ENCODE data around the gene HSPD1. TPM values are rescaled to one million over a fixed set of nuclear protein-coding genes. Genes with fewer than 3 reads are reported as not detected.

Gene HSPD1
- polyA plus RNA-seq, 4 donors, result 112 to 637 (median 311) TPM

DNA sequence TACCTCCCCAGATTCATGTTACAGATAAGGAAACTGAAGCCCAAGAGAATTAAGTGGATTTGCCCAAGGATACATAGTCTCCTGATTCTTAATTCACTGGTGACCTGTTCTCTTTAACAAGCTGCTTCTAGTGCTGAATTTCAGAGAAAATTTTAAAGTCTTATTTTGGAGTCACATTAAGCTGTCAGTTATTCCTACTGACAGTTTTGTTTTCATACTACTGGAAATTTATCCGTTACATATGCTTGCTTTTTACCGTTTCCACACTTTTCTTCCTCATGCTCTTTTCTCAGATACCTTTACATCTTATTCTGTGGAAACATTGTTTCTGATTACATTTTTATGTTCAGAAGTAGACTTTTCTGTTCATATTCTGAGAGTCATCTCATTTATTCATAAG lies 17.5 kb upstream of the HSPD1 start:
- FAIRE-seq (no peak), DNase-seq (no peak)
- no peaks in the 10 kb centered on the region for H3K27me3 ChIP-seq (ENCODE audit: control insufficient read depth in 3 of 3, insufficient read depth in 3 of 3, low read length in 3 of 3)
- H3K36me3 ChIP-seq (ENCODE audit: control insufficient read depth in 3 of 3, insufficient read depth in 2 of 3, low read depth in 1 of 3, low read length in 3 of 3), result peaks cover 0 to 13% (median 0%) of the 10 kb centered on the region in 3 donors
- peaks cover 0 to 6% (median 5%) of the 10 kb centered on the region in 3 donors for H3K4me1 ChIP-seq (ENCODE audit: control insufficient read depth in 3 of 3, insufficient read depth in 2 of 3, low read depth in 1 of 3, low read length in 2 of 3)
- peak overlapping the region in 2 of 3 donors; percentile 62 to 95 for H3K4me3 ChIP-seq (ENCODE audit: low read depth in 1 of 3, low read length in 3 of 3)
- H3K9me3 ChIP-seq (ENCODE audit: control insufficient read depth in 2 of 2, insufficient read depth in 1 of 2, low read depth in 1 of 2, low read length in 1 of 2), result peaks cover 0 to 4% of the 10 kb centered on the region in 2 donors
- 27 to 39% (median 37%) methylated on average over 2 of the region's 2 CpGs for WGBS, 3 donors
- no peak overlapping the region for H3K27ac ChIP-seq (ENCODE audit: low read depth in 1 of 3, low read length in 2 of 3)

DNA sequence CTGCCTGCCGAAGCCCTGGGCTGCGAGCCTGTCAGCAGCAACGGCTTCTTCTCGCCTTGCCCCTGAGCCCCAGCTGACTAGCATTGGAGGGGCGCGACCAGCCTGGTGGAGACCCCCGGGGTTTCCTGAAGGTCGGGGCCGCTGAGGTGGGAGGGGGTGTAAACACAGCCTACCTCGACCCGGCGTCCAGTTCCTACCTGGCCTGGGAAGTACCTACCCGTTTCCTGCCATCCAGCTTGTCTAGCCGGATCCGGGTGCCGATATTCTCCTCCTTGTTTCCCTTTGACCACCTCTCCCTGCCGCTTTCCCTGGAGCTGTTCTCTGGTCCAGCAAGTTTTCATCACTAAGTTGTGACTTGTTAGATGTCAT lies 16.7 kb upstream of the HSPD1 start:
- H3K4me1 ChIP-seq (ENCODE audit: control insufficient read depth in 3 of 3, insufficient read depth in 2 of 3, low read depth in 1 of 3, low read length in 2 of 3), result peaks cover 0 to 6% (median 5%) of the 10 kb centered on the region in 3 donors
- DNase-seq, result peak in 1 of 2 donors; percentile 43
- H3K27ac ChIP-seq (ENCODE audit: low read depth in 1 of 3, low read length in 2 of 3), result peak overlapping the region; percentile 69 to 97 (median 84)
- H3K27me3 ChIP-seq (ENCODE audit: control insufficient read depth in 3 of 3, insufficient read depth in 3 of 3, low read length in 3 of 3), result no peaks in the 10 kb centered on the region
- peak overlapping the region; percentile 62 to 95 (median 74) for H3K4me3 ChIP-seq (ENCODE audit: low read depth in 1 of 3, low read length in 3 of 3)
- peaks cover 0 to 13% (median 0%) of the 10 kb centered on the region in 3 donors for H3K36me3 ChIP-seq (ENCODE audit: control insufficient read depth in 3 of 3, insufficient read depth in 2 of 3, low read depth in 1 of 3, low read length in 3 of 3)
- no peak for FAIRE-seq
- peaks cover 0 to 4% of the 10 kb centered on the region in 2 donors for H3K9me3 ChIP-seq (ENCODE audit: control insufficient read depth in 2 of 2, insufficient read depth in 1 of 2, low read depth in 1 of 2, low read length in 1 of 2)
- WGBS, 3 donors, result 0 to 1% (median 0%) methylated on average over 14 to 17 of the region's 17 CpGs

- peaks cover 0 to 13% (median 0%) of the 10 kb centered on the region in 3 donors for H3K36me3 ChIP-seq (ENCODE audit: control insufficient read depth in 3 of 3, insufficient read depth in 2 of 3, low read depth in 1 of 3, low read length in 3 of 3)
Observed at GRCh38 chr2:197515739-197516392, 16.2 kb upstream of the HSPD1 start, which contains the start of gene MOB4. Gene MOB4 (plus strand): TSS chr2:197516066. CDS start chr2:197516087, 21 bp downstream.

DNA sequence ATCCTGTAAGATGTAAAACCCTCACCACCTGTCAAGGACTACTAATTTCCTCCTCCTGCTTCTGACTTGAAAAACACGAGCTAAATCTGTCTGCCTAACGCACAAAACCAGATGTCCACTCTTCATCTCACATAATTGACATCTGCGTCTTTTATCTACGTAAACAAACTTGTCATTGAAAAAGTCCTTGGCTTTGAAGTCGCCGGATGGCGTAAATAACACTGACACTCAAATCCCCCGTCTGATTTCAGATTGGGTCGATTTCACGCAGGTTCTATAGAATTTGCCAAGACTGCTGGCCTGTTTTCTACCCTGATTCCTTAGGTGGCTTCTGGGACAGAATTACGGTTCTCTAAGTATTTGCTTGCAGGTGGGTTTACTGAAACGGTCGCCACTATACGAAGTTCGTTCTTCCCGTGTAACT lies 15.7 kb upstream of the HSPD1 start:
- Histone ChIP-seq H3K4me1 (ENCODE audit: control insufficient read depth in 3 of 3, insufficient read depth in 2 of 3, low read depth in 1 of 3, low read length in 2 of 3) (peaks cover 0 to 6% (median 5%) of the 10 kb centered on the region in 3 donors), H3K36me3 (ENCODE audit: control insufficient read depth in 3 of 3, insufficient read depth in 2 of 3, low read depth in 1 of 3, low read length in 3 of 3) (peaks cover 0 to 12% (median 0%) of the 10 kb centered on the region in 3 donors), H3K4me3 (ENCODE audit: low read depth in 1 of 3, low read length in 3 of 3) (peak overlapping the region; percentile 62 to 95 (median 74)), H3K9me3 (ENCODE audit: control insufficient read depth in 2 of 2, insufficient read depth in 1 of 2, low read depth in 1 of 2, low read length in 1 of 2) (no peaks in the 10 kb centered on the region), H3K27me3 (ENCODE audit: control insufficient read depth in 3 of 3, insufficient read depth in 3 of 3, low read length in 3 of 3) (no peaks in the 10 kb centered on the region), H3K27ac (ENCODE audit: low read depth in 1 of 3, low read length in 2 of 3) (peak overlapping the region; percentile 84 to 97 (median 89))
- WGBS, 3 donors, result 0% methylated on average over 16 of the region's 16 CpGs
- DNase-seq (no peak), FAIRE-seq (no peak)

More at GRCh38 chr2:197515739-197516392, 16.2 kb upstream of the HSPD1 start, which contains the start of gene MOB4:
- peak within 1 kb of the TSS; percentile 84 to 97 (median 89) for H3K27ac ChIP-seq (ENCODE audit: low read depth in 1 of 3, low read length in 2 of 3)
- H3K9me3 ChIP-seq (ENCODE audit: control insufficient read depth in 2 of 2, insufficient read depth in 1 of 2, low read depth in 1 of 2, low read length in 1 of 2), result peaks cover 0 to under 1% of the 10 kb centered on the region in 2 donors
- FAIRE-seq, result no peak
- H3K4me3 ChIP-seq (ENCODE audit: low read depth in 1 of 3, low read length in 3 of 3), result peak within 1 kb of the TSS; percentile 62 to 95 (median 74)
- DNase-seq, result peak; percentile 94 to 99
- H3K4me1 ChIP-seq (ENCODE audit: control insufficient read depth in 3 of 3, insufficient read depth in 2 of 3, low read depth in 1 of 3, low read length in 2 of 3), result peaks cover 0 to 6% (median 5%) of the 10 kb centered on the region in 3 donors
- H3K27me3 ChIP-seq (ENCODE audit: control insufficient read depth in 3 of 3, insufficient read depth in 3 of 3, low read length in 3 of 3), result no peaks in the 10 kb centered on the region
- 0% methylated on average over 53 to 66 of the region's 66 CpGs for WGBS, 3 donors

GRCh38 chr2:197514754-197515153 lies 15.1 kb upstream of the HSPD1 start:
- peak overlapping the region in 2 of 3 donors; percentile 62 to 95 for H3K4me3 ChIP-seq (ENCODE audit: low read depth in 1 of 3, low read length in 3 of 3)
- FAIRE-seq, result no peak
- peak overlapping the region; percentile 84 to 97 (median 89) for H3K27ac ChIP-seq (ENCODE audit: low read depth in 1 of 3, low read length in 2 of 3)

GRCh38 chr2:197513915-197514314 lies 14.3 kb upstream of the HSPD1 start:
- H3K9me3 ChIP-seq (ENCODE audit: control insufficient read depth in 2 of 2, insufficient read depth in 1 of 2, low read depth in 1 of 2, low read length in 1 of 2), result no peaks in the 10 kb centered on the region
- H3K36me3 ChIP-seq (ENCODE audit: control insufficient read depth in 3 of 3, insufficient read depth in 2 of 3, low read depth in 1 of 3, low read length in 3 of 3), result peaks cover 0 to 8% (median 0%) of the 10 kb centered on the region in 3 donors
- WGBS, 3 donors, result 87 to 90% (median 88%) methylated on average over 5 of the region's 5 CpGs
- peaks cover 0 to 6% (median 5%) of the 10 kb centered on the region in 3 donors for H3K4me1 ChIP-seq (ENCODE audit: control insufficient read depth in 3 of 3, insufficient read depth in 2 of 3, low read depth in 1 of 3, low read length in 2 of 3)
- H3K27ac ChIP-seq (ENCODE audit: low read depth in 1 of 3, low read length in 2 of 3), result no peak overlapping the region
- DNase-seq (no peak), FAIRE-seq (no peak)
- no peaks in the 10 kb centered on the region for H3K27me3 ChIP-seq (ENCODE audit: control insufficient read depth in 3 of 3, insufficient read depth in 3 of 3, low read length in 3 of 3)
- no peak overlapping the region for H3K4me3 ChIP-seq (ENCODE audit: low read depth in 1 of 3, low read length in 3 of 3)

More at GRCh38 chr2:197514754-197515153, 15.1 kb upstream of the HSPD1 start:
- Histone ChIP-seq H3K9me3 (ENCODE audit: control insufficient read depth in 2 of 2, insufficient read depth in 1 of 2, low read depth in 1 of 2, low read length in 1 of 2) (no peaks in the 10 kb centered on the region), H3K36me3 (ENCODE audit: control insufficient read depth in 3 of 3, insufficient read depth in 2 of 3, low read depth in 1 of 3, low read length in 3 of 3) (peaks cover 0 to 10% (median 0%) of the 10 kb centered on the region in 3 donors), H3K4me1 (ENCODE audit: control insufficient read depth in 3 of 3, insufficient read depth in 2 of 3, low read depth in 1 of 3, low read length in 2 of 3) (peaks cover 0 to 6% (median 5%) of the 10 kb centered on the region in 3 donors), H3K27me3 (ENCODE audit: control insufficient read depth in 3 of 3, insufficient read depth in 3 of 3, low read length in 3 of 3) (no peaks in the 10 kb centered on the region)
- no peak for DNase-seq
- WGBS, 3 donors, result 54 to 56% (median 56%) methylated on average over 3 of the region's 3 CpGs

DNA sequence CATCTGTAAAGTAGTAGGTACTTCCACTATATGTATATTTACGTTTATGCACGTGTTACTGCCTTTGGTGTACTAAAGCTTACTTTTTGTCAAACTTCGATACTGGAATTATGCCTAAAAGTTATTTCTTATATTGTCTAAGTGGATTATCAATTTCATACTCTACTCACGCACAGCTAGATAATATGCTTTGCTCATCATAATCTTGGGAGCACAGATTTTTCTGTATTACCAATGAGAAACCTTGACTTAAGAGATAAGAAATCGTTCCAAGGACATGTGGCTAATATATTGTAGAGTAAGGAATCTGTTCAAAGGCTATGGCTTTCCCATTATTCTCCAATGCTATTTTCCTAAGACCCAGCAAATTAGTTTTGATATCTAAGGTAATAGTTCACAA lies 7.0 kb upstream of the HSPD1 start:
- WGBS, 3 donors, result 80 to 93% (median 82%) methylated on average over 5 of the region's 5 CpGs
- Histone ChIP-seq H3K9me3 (ENCODE audit: control insufficient read depth in 2 of 2, insufficient read depth in 1 of 2, low read depth in 1 of 2, low read length in 1 of 2) (no peaks in the 10 kb centered on the region), H3K4me1 (ENCODE audit: control insufficient read depth in 3 of 3, insufficient read depth in 2 of 3, low read depth in 1 of 3, low read length in 2 of 3) (peaks cover 0 to 6% (median 2%) of the 10 kb centered on the region in 3 donors), H3K36me3 (ENCODE audit: control insufficient read depth in 3 of 3, insufficient read depth in 2 of 3, low read depth in 1 of 3, low read length in 3 of 3) (peaks cover 0 to 27% (median 0%) of the 10 kb centered on the region in 3 donors), H3K27me3 (ENCODE audit: control insufficient read depth in 3 of 3, insufficient read depth in 3 of 3, low read length in 3 of 3) (no peaks in the 10 kb centered on the region), H3K4me3 (ENCODE audit: low read depth in 1 of 3, low read length in 3 of 3) (no peak overlapping the region), H3K27ac (ENCODE audit: low read depth in 1 of 3, low read length in 2 of 3) (no peak overlapping the region)
- DNase-seq, result no peak
- FAIRE-seq, result no peak

DNA sequence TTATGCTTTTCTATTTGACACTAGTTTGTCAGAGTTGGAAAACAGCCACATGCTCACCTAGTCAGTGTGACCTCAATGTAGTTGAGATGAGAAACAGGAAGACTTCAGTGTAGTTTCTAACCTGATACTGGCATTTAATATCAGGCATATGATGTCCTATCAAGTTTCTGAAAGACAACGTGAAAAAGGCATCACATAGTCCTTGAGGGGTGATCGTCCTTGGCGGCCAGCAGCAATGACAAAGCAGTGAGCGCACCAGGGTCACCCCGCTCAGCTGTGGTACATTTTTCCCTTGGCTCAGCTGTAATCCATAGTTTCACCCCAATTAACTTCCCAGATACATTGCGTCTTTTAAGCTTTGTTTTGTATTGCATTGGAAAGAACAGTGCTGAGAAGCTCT lies 4.9 kb upstream of the HSPD1 start:
- H3K4me3 ChIP-seq (ENCODE audit: low read depth in 1 of 3, low read length in 3 of 3), result no peak overlapping the region
- H3K4me1 ChIP-seq (ENCODE audit: control insufficient read depth in 3 of 3, insufficient read depth in 2 of 3, low read depth in 1 of 3, low read length in 2 of 3), result peaks cover 0 to 6% (median 2%) of the 10 kb centered on the region in 3 donors
- H3K36me3 ChIP-seq (ENCODE audit: control insufficient read depth in 3 of 3, insufficient read depth in 2 of 3, low read depth in 1 of 3, low read length in 3 of 3), result peaks cover 0 to 24% (median 0%) of the 10 kb centered on the region in 3 donors
- H3K27ac ChIP-seq (ENCODE audit: low read depth in 1 of 3, low read length in 2 of 3), result no peak overlapping the region
- no peak for FAIRE-seq
- H3K9me3 ChIP-seq (ENCODE audit: control insufficient read depth in 2 of 2, insufficient read depth in 1 of 2, low read depth in 1 of 2, low read length in 1 of 2), result no peaks in the 10 kb centered on the region
- no peak for DNase-seq
- WGBS, 3 donors, result 85 to 92% (median 91%) methylated on average over 6 of the region's 6 CpGs
- no peaks in the 10 kb centered on the region for H3K27me3 ChIP-seq (ENCODE audit: control insufficient read depth in 3 of 3, insufficient read depth in 3 of 3, low read length in 3 of 3)

Data from small intestine (tissue), 7 donors.